MM.1S (cell line): ENCODE data around the gene ATL1.
"Not testable (repeated sequence)": the region's sequence is repeated elsewhere in the genome, so short reads cannot be mapped to it uniquely, and the experiment has no call there.

Experiments used
- DNase-seq: peaks from one replicate; pipeline ENCODE4 v3.0.0-alpha.2; 2015
- H2AFZ ChIP-seq: fragments of 300-600 bp; sonication (generic); 2 replicates; pipeline ENCODE4 v1.6.0; 2016; ENCODE audit warnings: antibody characterized with exemption, low read length
- H3F3A ChIP-seq: fragments of 300-600 bp; sonication (generic); 2 replicates; pipeline ENCODE4 v1.6.1; 2016; ENCODE audit warnings: mild to moderate bottlenecking, antibody characterized with exemption, low read length, moderate library complexity, mixed read lengths; ENCODE audit not compliant: insufficient read depth
- H3K27ac ChIP-seq: fragments of 300-600 bp; sonication (generic); 2 replicates; pipeline ENCODE4 v1.5.1; 2016; ENCODE audit warnings: mild to moderate bottlenecking, low read length
- H3K27me3 ChIP-seq: fragments of 300-600 bp; sonication (generic); replicated peaks from 2 replicates; pipeline ENCODE4 v1.6.0; 2016; ENCODE audit warnings: low read length; ENCODE audit not compliant: insufficient read depth
- H3K36me3 ChIP-seq: fragments of 300-600 bp; sonication (generic); replicated peaks from 2 replicates; pipeline ENCODE4 v1.6.1; 2016; ENCODE audit warnings: mild to moderate bottlenecking, low read length, mixed read lengths; ENCODE audit not compliant: insufficient read depth
- H3K4me1 ChIP-seq: fragments of 300-600 bp; sonication (generic); 2 replicates; pipeline ENCODE4 v1.6.1; 2016; ENCODE audit warnings: low read length, mixed read lengths
- H3K4me2 ChIP-seq: fragments of 300-600 bp; sonication (generic); 2 replicates; pipeline ENCODE4 v1.6.0; 2016; ENCODE audit warnings: low read depth, low read length
- H3K4me3 ChIP-seq: fragments of 300-600 bp; sonication (generic); 2 replicates; pipeline ENCODE4 v1.5.1; 2016; ENCODE audit warnings: low read length, mixed read lengths
- H3K79me2 ChIP-seq: fragments of 300-600 bp; sonication (generic); 2 replicates; pipeline ENCODE4 v1.6.1; 2016; ENCODE audit warnings: mixed run types, low read length, mixed read lengths
- H3K9ac ChIP-seq: fragments of 300-600 bp; sonication (generic); 2 replicates; pipeline ENCODE4 v1.6.1; 2016; ENCODE audit warnings: low read length, mixed read lengths
- H3K9me2 ChIP-seq: fragments of 300-600 bp; sonication (generic); replicated peaks from 2 replicates; pipeline ENCODE4 v1.6.1; 2016; ENCODE audit warnings: mild to moderate bottlenecking, low read length, mixed read lengths; ENCODE audit not compliant: insufficient read depth
- H3K9me3 ChIP-seq: fragments of 300-600 bp; sonication (generic); replicated peaks from 2 replicates; pipeline ENCODE4 v1.6.1; 2016; ENCODE audit warnings: mild to moderate bottlenecking, low read length, mixed read lengths; ENCODE audit not compliant: insufficient read depth
- H4K20me1 ChIP-seq: fragments of 300-600 bp; sonication (generic); 2 replicates; pipeline ENCODE4 v1.6.1; 2016; ENCODE audit warnings: mild to moderate bottlenecking, low read length, moderate library complexity, mixed read lengths; ENCODE audit not compliant: insufficient read depth
- CTCF ChIP-seq: fragments of 300-600 bp; sonication (generic); IDR thresholded peaks from 2 replicates; pipeline ENCODE4 v1.5.1; 2016; ENCODE audit warnings: antibody characterized with exemption, low read length, mixed read lengths
- EZH2 ChIP-seq: fragments of 300-600 bp; sonication (generic); optimal IDR thresholded peaks from 2 replicates; pipeline ENCODE3; 2017; ENCODE audit warnings: low read depth, mild to moderate bottlenecking, antibody characterized with exemption, low read length, mixed read lengths
- EZH2phosphoT487 ChIP-seq: fragments of 300-600 bp; sonication (generic); IDR thresholded peaks from 2 replicates; pipeline ENCODE4 v1.6.1; 2018; ENCODE audit warnings: antibody characterized with exemption, low read length

The ATL1 gene

DNA sequence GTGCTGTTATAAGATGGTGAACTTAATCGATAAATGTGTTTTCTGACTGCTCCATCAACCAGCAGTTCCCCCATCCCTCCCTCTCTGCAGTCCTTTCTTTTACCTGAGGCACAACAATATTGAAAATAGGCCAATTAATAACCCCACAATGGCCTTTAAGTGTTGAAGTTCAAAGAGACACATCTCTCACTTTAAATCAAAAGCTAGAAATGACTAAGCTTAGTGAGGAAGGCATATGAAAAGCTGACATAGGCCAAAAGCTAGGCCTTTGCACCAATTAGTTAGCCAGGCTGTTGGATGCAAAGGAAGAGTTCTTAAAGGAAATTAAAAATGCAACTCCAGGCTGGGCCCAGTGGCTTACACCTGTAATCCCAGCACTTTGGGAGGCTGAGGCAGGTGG lies 64.5 kb downstream of the ATL1 start:
- Histone ChIP-seq H3K27ac (no peak overlapping the region), H3K36me3 (no peaks in the 10 kb centered on the region), H3K9me3 (no peaks in the 10 kb centered on the region), H3K4me1 (no peaks in the 10 kb centered on the region), H4K20me1 (no peaks in the 10 kb centered on the region), H3F3A (no peaks in the 10 kb centered on the region), H3K9ac (no peak overlapping the region), H2AFZ (no peak overlapping the region), H3K4me2 (no peak overlapping the region), H3K4me3 (no peak overlapping the region), H3K27me3 (no peaks in the 10 kb centered on the region), H3K9me2 (no peaks in the 10 kb centered on the region), H3K79me2 (no peaks in the 10 kb centered on the region)
- no peak for DNase-seq
- TF ChIP-seq EZH2phosphoT487 (no peak), EZH2 (no peak)

DNA sequence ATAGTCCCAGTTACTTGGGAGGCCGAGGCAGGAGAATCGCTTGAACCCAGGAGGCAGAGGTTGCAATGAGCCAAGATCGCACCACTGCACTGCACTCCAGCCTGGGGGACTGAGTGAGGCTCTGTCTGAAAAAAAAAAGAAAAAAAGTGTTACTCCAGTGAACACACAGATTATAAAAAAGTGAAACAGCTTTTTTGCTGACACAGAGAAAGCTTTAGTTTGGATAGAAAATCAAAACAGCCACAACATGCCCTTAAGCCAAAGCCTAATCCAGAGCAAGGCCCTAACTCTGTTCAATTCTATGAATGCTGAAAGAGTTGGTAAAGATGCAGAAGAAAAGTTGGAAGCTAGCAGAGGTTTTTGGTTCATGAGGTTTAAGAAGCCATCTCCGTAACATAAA lies 65.0 kb downstream of the ATL1 start:
- not testable (repeated sequence) for H3K36me3 ChIP-seq, H2AFZ ChIP-seq, H3K4me1 ChIP-seq, H3K27me3 ChIP-seq, H4K20me1 ChIP-seq, DNase-seq, H3K4me3 ChIP-seq, H3K9me2 ChIP-seq, H3K4me2 ChIP-seq, H3K9me3 ChIP-seq, H3F3A ChIP-seq, H3K27ac ChIP-seq, H3K9ac ChIP-seq, H3K79me2 ChIP-seq

- Histone ChIP-seq H3K9me3 (no peaks in the 10 kb centered on the region), H3K27me3 (no peaks in the 10 kb centered on the region), H3K4me1 (no peaks in the 10 kb centered on the region), H3K27ac (no peak overlapping the region), H3K4me2 (no peak overlapping the region), H2AFZ (no peak overlapping the region), H3K36me3 (no peaks in the 10 kb centered on the region), H3K4me3 (no peak overlapping the region), H3K9me2 (no peaks in the 10 kb centered on the region), H3K9ac (no peak overlapping the region), H3F3A (no peaks in the 10 kb centered on the region), H4K20me1 (no peaks in the 10 kb centered on the region), H3K79me2 (no peaks in the 10 kb centered on the region)
- TF ChIP-seq CTCF, result no peak
- no peak for TF ChIP-seq EZH2
- no peak for TF ChIP-seq EZH2phosphoT487
- no peak for DNase-seq
Observed at GRCh38 chr14:50631408-50631821, 71.5 kb downstream of the ATL1 start.

DNA sequence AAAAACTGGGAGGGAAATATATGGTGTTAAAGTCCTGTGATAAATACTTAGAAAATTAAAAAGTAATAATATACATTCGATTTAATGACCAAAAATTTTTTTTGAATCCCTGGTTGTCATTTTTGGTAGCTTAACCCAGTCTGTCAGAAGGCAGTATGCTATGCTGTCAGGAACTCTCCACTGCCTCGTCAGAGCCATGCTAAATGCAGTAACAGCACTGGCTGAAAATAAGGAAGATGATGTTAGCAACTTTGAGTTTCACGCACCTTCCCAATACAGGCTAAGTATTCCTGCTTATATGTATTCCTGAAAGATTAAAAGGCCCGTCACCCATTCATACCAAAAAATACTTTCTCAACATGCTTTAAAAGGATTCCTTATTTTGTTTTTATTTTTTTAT lies 74.0 kb downstream of the ATL1 start:
- Histone ChIP-seq H3K9me2 (no peaks in the 10 kb centered on the region), H3K36me3 (no peaks in the 10 kb centered on the region)

More for the DNA sequence above, 74.0 kb downstream of the ATL1 start:
- H3K4me1 ChIP-seq, result no peaks in the 10 kb centered on the region
- H3F3A ChIP-seq, result no peaks in the 10 kb centered on the region
- H3K79me2 ChIP-seq, result no peaks in the 10 kb centered on the region
- H3K27me3 ChIP-seq, result no peaks in the 10 kb centered on the region
- H3K4me2 ChIP-seq, result no peak overlapping the region
- H2AFZ ChIP-seq, result no peak overlapping the region
- TF ChIP-seq CTCF (no peak), EZH2 (no peak), EZH2phosphoT487 (no peak)
- H3K9me3 ChIP-seq, result no peaks in the 10 kb centered on the region
- H4K20me1 ChIP-seq, result no peaks in the 10 kb centered on the region
- no peak overlapping the region for H3K4me3 ChIP-seq
- no peak overlapping the region for H3K27ac ChIP-seq
- no peak for DNase-seq
- no peak overlapping the region for H3K9ac ChIP-seq
